Ectodermal cell (in vitro differentiated cells): Measurements from ENCODE around the gene HSDL2.
"Not testable (repeated sequence)": the region's sequence is repeated elsewhere in the genome, so short reads cannot be mapped to it uniquely, and the experiment has no call there.

Experiments used
- H3K27ac ChIP-seq: 2 replicates; pipeline ENCODE4 v1.7.0; 2013; ENCODE audit warnings: mild to moderate bottlenecking, low read depth, low read length; ENCODE audit not compliant: insufficient read depth, poor library complexity, severe bottlenecking
- H3K27me3 ChIP-seq: 2 replicates; pipeline ENCODE4 v1.7.0; 2013; ENCODE audit warnings: mild to moderate bottlenecking, low read length; ENCODE audit not compliant: insufficient read depth, control insufficient read depth, poor library complexity, severe bottlenecking
- H3K36me3 ChIP-seq: one replicate; pipeline ENCODE4 v1.7.0; 2013; ENCODE audit warnings: low read length; ENCODE audit not compliant: control insufficient read depth, insufficient read depth
- H3K4me1 ChIP-seq: one replicate; pipeline ENCODE4 v1.7.0; 2013; ENCODE audit warnings: low read length; ENCODE audit not compliant: control insufficient read depth, insufficient read depth
- H3K4me3 ChIP-seq: 2 replicates; pipeline ENCODE4 v1.7.0; 2013; ENCODE audit warnings: low read depth, low read length, control low read depth; ENCODE audit not compliant: insufficient read depth
- H3K9me3 ChIP-seq: 2 replicates; pipeline ENCODE4 v1.7.0; 2013; ENCODE audit warnings: mild to moderate bottlenecking, low read length, moderate library complexity; ENCODE audit not compliant: control insufficient read depth
- WGBS, 2 experiments: methylation state at CpG; one replicate each; pipeline ENCODE4 v1.1.7; 2013; ENCODE audit warnings: missing lambda C conversion rate in 2 of 2; 5-methylcytosine and 5-hydroxymethylcytosine counted together

HSDL2 gene

GRCh38 chr9:112365257-112365656 is 14.7 kb upstream of the HSDL2 start:
- H3K27ac ChIP-seq, H3K4me3 ChIP-seq, H3K9me3 ChIP-seq, H3K27me3 ChIP-seq, H3K36me3 ChIP-seq, H3K4me1 ChIP-seq: not testable (repeated sequence)
- WGBS, 2 experiments = 95 to 96% methylated on average over 3 of the region's 3 CpGs

DNA sequence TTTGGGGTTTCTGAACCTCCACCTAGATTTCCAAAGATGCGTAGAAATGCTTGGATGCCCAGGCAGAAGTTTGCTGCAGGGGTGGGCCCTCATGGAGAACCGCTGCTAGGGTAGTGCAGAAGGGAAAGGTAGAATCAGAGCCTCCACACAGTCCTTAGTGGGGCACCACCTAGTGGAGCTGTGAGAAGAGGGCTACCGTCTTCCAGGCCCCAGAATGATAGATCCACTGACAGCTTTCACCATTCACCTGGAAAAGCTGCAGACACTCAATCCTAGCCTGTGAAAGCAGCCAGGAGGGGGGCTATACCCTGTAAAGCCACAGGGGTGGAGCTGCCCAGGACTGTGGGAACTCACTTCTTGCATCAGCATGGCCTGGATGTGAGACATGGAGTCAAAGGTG is 13.3 kb upstream of the HSDL2 start:
- H3K4me1 ChIP-seq = no peaks in the 10 kb centered on the region
- H3K27ac ChIP-seq = no peak overlapping the region
- WGBS, 2 experiments = 75 to 89% methylated on average over 3 of the region's 3 CpGs
- H3K27me3 ChIP-seq = no peaks in the 10 kb centered on the region
- H3K36me3 ChIP-seq = no peaks in the 10 kb centered on the region
- H3K4me3 ChIP-seq = no peak overlapping the region
- no peaks in the 10 kb centered on the region for H3K9me3 ChIP-seq

- Histone ChIP-seq H3K4me1 (no peaks in the 10 kb centered on the region), H3K9me3 (no peaks in the 10 kb centered on the region), H3K27ac (no peak overlapping the region), H3K27me3 (no peaks in the 10 kb centered on the region), H3K4me3 (no peak overlapping the region), H3K36me3 (no peaks in the 10 kb centered on the region)
These were observed 12.4 kb upstream of the HSDL2 start for GRCh38 chr9:112367465-112367864.

GRCh38 chr9:112369817-112370216 is 10.1 kb upstream of the HSDL2 start:
- 100% methylated on average over 1 of the region's 1 CpG for whole genome bisulfite sequencing, 2 experiments

DNA sequence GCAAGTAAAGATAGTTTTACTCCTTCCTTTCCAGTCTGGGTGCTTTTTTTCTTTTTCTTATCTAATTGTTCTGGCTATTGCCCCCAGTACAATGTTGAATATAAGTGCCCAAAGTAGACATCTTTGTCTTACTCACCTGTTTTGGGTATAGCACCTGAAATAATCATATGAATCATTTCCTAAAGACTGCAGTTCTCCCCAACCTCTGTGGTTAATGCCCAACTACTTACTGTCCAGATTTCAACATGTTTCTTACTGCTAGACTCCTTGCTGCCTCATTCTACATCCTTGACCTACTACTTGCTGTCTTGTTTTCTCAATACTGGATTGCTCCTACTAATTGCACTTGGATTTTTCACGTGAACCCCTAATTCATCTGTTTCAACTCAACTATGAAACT is 8.8 kb upstream of the HSDL2 start:
- Histone ChIP-seq H3K27ac (no peak overlapping the region), H3K27me3 (no peaks in the 10 kb centered on the region), H3K4me3 (no peak overlapping the region), H3K4me1 (no peaks in the 10 kb centered on the region), H3K36me3 (no peaks in the 10 kb centered on the region), H3K9me3 (no peaks in the 10 kb centered on the region)
- 38 to 40% methylated on average over 1 of the region's 1 CpG for WGBS, 2 experiments

More at GRCh38 chr9:112369817-112370216, 10.1 kb upstream of the HSDL2 start:
- no peaks in the 10 kb centered on the region for H3K36me3 ChIP-seq
- no peaks in the 10 kb centered on the region for H3K27me3 ChIP-seq
- H3K9me3 ChIP-seq = no peaks in the 10 kb centered on the region
- no peak overlapping the region for H3K4me3 ChIP-seq
- no peaks in the 10 kb centered on the region for H3K4me1 ChIP-seq
- H3K27ac ChIP-seq = no peak overlapping the region

GRCh38 chr9:112373666-112374065 is 6.2 kb upstream of the HSDL2 start:
- H3K4me3 ChIP-seq, H3K27me3 ChIP-seq, H3K9me3 ChIP-seq, H3K27ac ChIP-seq, H3K4me1 ChIP-seq, H3K36me3 ChIP-seq: not testable (repeated sequence)
- 91 to 92% methylated on average over 2 of the region's 2 CpGs for WGBS, 2 experiments

GRCh38 chr9:112374232-112374631 is 5.7 kb upstream of the HSDL2 start:
- WGBS, 2 experiments = 94 to 95% methylated on average over 2 of the region's 2 CpGs
- H3K4me1 ChIP-seq = not testable (repeated sequence)

DNA sequence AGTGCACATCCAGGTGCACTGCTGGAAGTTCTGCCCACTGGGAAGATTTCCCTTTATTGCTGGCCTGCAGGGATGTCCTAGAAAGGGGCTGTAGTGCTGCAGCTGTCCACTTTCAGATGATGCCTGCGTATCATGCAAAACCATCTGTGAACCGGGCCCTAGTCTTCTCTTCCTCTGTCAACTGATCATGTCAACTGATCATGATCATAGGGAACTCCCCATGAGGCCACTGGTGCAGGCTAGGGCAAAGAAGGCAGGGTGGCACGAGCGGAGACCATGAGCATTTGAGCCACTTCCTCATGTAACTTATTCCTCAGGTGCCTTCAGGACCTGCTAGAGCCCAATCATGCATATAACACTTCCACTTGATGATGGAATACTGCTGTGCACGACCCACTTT is 4.5 kb upstream of the HSDL2 start:
- Histone ChIP-seq H3K4me3 (no peak overlapping the region), H3K4me1 (peaks cover 3% of the 10 kb centered on the region), H3K27me3 (no peaks in the 10 kb centered on the region), H3K27ac (no peak overlapping the region), H3K9me3 (no peaks in the 10 kb centered on the region), H3K36me3 (no peaks in the 10 kb centered on the region)
- 92 to 94% methylated on average over 5 of the region's 5 CpGs for WGBS, 2 experiments

More at GRCh38 chr9:112374232-112374631, 5.7 kb upstream of the HSDL2 start:
- not testable (repeated sequence) for H3K27me3 ChIP-seq, H3K9me3 ChIP-seq, H3K36me3 ChIP-seq, H3K4me3 ChIP-seq, H3K27ac ChIP-seq

GRCh38 chr9:112377087-112377486 is 2.8 kb upstream of the HSDL2 start:
- Histone ChIP-seq H3K36me3 (no peaks in the 10 kb centered on the region), H3K4me1 (peaks cover 3% of the 10 kb centered on the region), H3K27me3 (no peaks in the 10 kb centered on the region), H3K4me3 (no peak overlapping the region), H3K9me3 (no peaks in the 10 kb centered on the region), H3K27ac (no peak overlapping the region)
- WGBS, 2 experiments = 91 to 96% methylated on average over 2 of the region's 2 CpGs

DNA sequence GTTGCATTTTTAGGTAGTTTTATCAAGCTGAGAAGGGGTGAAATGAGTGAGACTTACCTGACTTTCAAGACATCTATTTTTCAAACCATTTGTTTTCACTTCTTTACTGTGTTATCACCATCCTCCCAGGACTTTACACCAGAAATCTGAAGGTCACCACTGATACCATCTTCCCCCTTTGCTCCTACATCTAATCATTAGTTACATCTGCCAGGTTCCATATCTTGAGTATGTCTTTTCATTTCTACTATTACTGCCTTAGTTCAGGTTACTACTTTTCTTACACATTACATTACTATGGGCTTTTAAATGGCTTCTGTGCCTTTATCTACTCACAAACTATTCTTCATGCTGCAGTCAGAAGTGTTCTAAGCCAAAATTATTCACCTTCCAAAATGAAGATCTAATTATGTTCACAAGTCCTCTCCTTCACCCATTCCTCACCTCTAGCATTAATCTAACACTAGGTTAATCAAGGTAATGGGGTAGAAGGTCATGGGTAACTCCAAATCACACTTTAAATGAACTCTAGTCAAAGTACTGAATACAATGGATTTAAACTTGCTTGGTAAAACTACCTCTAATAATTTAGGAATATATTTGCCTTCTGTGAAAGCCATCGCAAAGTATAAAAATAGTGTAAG is 2.1 kb upstream of the HSDL2 start:
- WGBS, 2 experiments = 100% methylated on average over 1 of the region's 1 CpG
- H3K36me3 ChIP-seq = no peaks in the 10 kb centered on the region
- no peaks in the 10 kb centered on the region for H3K27me3 ChIP-seq
- H3K27ac ChIP-seq = no peak overlapping the region
- peaks cover 3% of the 10 kb centered on the region for H3K4me1 ChIP-seq
- H3K9me3 ChIP-seq = no peaks in the 10 kb centered on the region
- no peak overlapping the region for H3K4me3 ChIP-seq
